Right cardiac atrium (tissue), 5 donors: ENCODE measurements around the gene POLD1. TPM values are rescaled to one million over a fixed set of nuclear protein-coding genes. Genes with fewer than 3 reads are reported as not detected.

Experiments
- ATAC-seq, 2 donors: fragments of 200-7000 bp; cut with Tn5 transposase; one replicate each; pipeline versions ENCODE4 v1.8.0 to v1.9.1; 2020; ENCODE audit warnings: moderate library complexity in 2 of 2, mild to moderate bottlenecking in 1 of 2
- DNase-seq, 3 donors: peaks; one replicate each; pipeline ENCODE4 v3.0.0-alpha.2; 2020
- H3K27ac ChIP-seq: one replicate; pipeline ENCODE4 v1.5.1; 2013; ENCODE audit warnings: mild to moderate bottlenecking, low read length, control low read depth, moderate library complexity
- H3K27me3 ChIP-seq: one replicate; pipeline ENCODE4 v1.6.1; 2013; ENCODE audit not compliant: control insufficient read depth, insufficient read depth
- H3K4me1 ChIP-seq: one replicate; pipeline ENCODE4 v1.6.1; 2013; ENCODE audit warnings: low read length; ENCODE audit not compliant: control insufficient read depth, insufficient read depth
- H3K4me3 ChIP-seq: one replicate; pipeline ENCODE4 v1.5.1; 2013; ENCODE audit warnings: low read length, control low read depth
- H3K9me3 ChIP-seq: one replicate; pipeline ENCODE4 v1.6.1; 2013; ENCODE audit warnings: low read length; ENCODE audit not compliant: control insufficient read depth
- WGBS: extraction: QIAGEN DNeasy Blood & Tissue Kit; methylation state at CpG from one replicate; pipeline ENCODE4 v1.1.7; 2013; 5-methylcytosine and 5-hydroxymethylcytosine counted together
- intact Hi-C, 4 donors: fragments of 100-400 bp; cut with DNase I; formaldehyde crosslinking; loops; one replicate each; pipeline versions ENCODE4 v1.11.0 to v1.14.0; 2022 to 2023
- polyA plus RNA-seq: library from polyadenylated mRNA; stranded (reverse); fragments of 200-250 nt; gene quantifications from one replicate; pipeline ENCODE4 v1.2.3, GENCODE V29; 2013
- total RNA-seq, 4 donors: library from RNA; stranded (reverse); fragmentation: NEBNext Ultra II Directional; extraction: Animal tissue kit (Norgen Biotek cat#: 25700); gene quantifications; one replicate each; pipeline ENCODE4 v1.2.1, GENCODE V29; 2021
- donor health status: healthy with polysubstance abuse.
- donor health status: DM: no; HTN: yes; CAD: no.
- donor health status: DM: no; HTN: no; CAD: no.
- donor health status: DM: no; HTN: yes; CAD: no; lungs with severe emphysema.
- donor health status: DM: yes; HTN: yes; CAD: no.

Gene POLD1
- total and polyA plus RNA-seq, 5 donors = 8.7 to 12.5 (median 11.2) TPM

- intact Hi-C loops = loop anchor here in 2 of 4 donors (5.0 kb wide), 2 partner anchors 46 to 51 kb away; partner anchors contain the start of gene NAPSA (in 1 of the 2)
Measured at GRCh38 chr19:50413531-50413930, 29.4 kb downstream of the POLD1 start.

GRCh38 chr19:50414864-50415660, 30.9 kb downstream of the POLD1 start:
- no peaks in the 10 kb centered on the region for H3K4me1 ChIP-seq
- ATAC-seq (peak; percentile 69 to 86), DNase-seq (peak; percentile 76 to 92 (median 89))
- 45% methylated on average over 37 of the region's 37 CpGs for WGBS
- H3K4me3 ChIP-seq = no peak overlapping the region
- H3K9me3 ChIP-seq = no peaks in the 10 kb centered on the region
- H3K27ac ChIP-seq = no peak overlapping the region
- intact Hi-C loops = loop anchor here in 2 of 4 donors (5.0 kb wide), 2 partner anchors 48 to 53 kb away; partner anchors contain the start of gene NAPSA (in 1 of the 2)
- H3K27me3 ChIP-seq = no peaks in the 10 kb centered on the region

More at GRCh38 chr19:50413531-50413930, 29.4 kb downstream of the POLD1 start:
- Histone ChIP-seq H3K27me3 (no peaks in the 10 kb centered on the region), H3K4me3 (no peak overlapping the region), H3K9me3 (no peaks in the 10 kb centered on the region), H3K4me1 (no peaks in the 10 kb centered on the region), H3K27ac (no peak overlapping the region)
- 96% methylated on average over 21 of the region's 21 CpGs for WGBS
- no peak for ATAC-seq
- DNase-seq = no peak

- no peak overlapping the region for H3K4me3 ChIP-seq
- H3K9me3 ChIP-seq = no peaks in the 10 kb centered on the region
- ATAC-seq (peak; percentile 4 to 21), DNase-seq (peak in 1 of 3 donors; percentile 73)
- H3K27ac ChIP-seq = no peak overlapping the region
- 84% methylated on average over 22 of the region's 22 CpGs for WGBS
- intact Hi-C loops = no loop called here
- H3K4me1 ChIP-seq = no peaks in the 10 kb centered on the region
- no peaks in the 10 kb centered on the region for H3K27me3 ChIP-seq
Measured at GRCh38 chr19:50415661-50416033, 31.5 kb downstream of the POLD1 start.

GRCh38 chr19:50416034-50416977, 32.2 kb downstream of the POLD1 start:
- Histone ChIP-seq H3K9me3 (no peaks in the 10 kb centered on the region), H3K4me3 (no peak overlapping the region), H3K4me1 (no peaks in the 10 kb centered on the region), H3K27me3 (no peaks in the 10 kb centered on the region), H3K27ac (no peak overlapping the region)
- ATAC-seq = no peak
- intact Hi-C loops = no loop called here
- WGBS = 89% methylated on average over 35 of the region's 35 CpGs
- peak in 1 of 3 donors; percentile 46 for DNase-seq

- no peaks in the 10 kb centered on the region for H3K27me3 ChIP-seq
- WGBS = 69% methylated on average over 42 of the region's 42 CpGs
- H3K9me3 ChIP-seq = no peaks in the 10 kb centered on the region
- H3K4me1 ChIP-seq = no peaks in the 10 kb centered on the region
- intact Hi-C loops = no loop called here
- H3K4me3 ChIP-seq = no peak overlapping the region
- ATAC-seq (no peak), DNase-seq (peak in 1 of 3 donors; percentile 39)
- H3K27ac ChIP-seq = no peak overlapping the region
Measured at GRCh38 chr19:50417111-50418081, 33.2 kb downstream of the POLD1 start.

GRCh38 chr19:50418176-50419021, 34.3 kb downstream of the POLD1 start, which contains the start of gene SPIB:
Gene SPIB (plus strand): TSS chr19:50418938. CDS start chr19:50418963, 25 bp downstream.
- intact Hi-C loops = no loop called here
- 21% methylated on average over 34 of the region's 34 CpGs for WGBS
- Histone ChIP-seq H3K4me3 (no peak within 1 kb of the TSS), H3K27ac (no peak within 1 kb of the TSS), H3K4me1 (no peaks in the 10 kb centered on the region), H3K9me3 (no peaks in the 10 kb centered on the region), H3K27me3 (no peaks in the 10 kb centered on the region)
- no peak for ATAC-seq
- peak in 1 of 3 donors; percentile 48 for DNase-seq

GRCh38 chr19:50419022-50419579, 35.0 kb downstream of the POLD1 start:
- H3K27me3 ChIP-seq = no peaks in the 10 kb centered on the region

GRCh38 chr19:50419580-50420035, 35.5 kb downstream of the POLD1 start:
- H3K4me1 ChIP-seq = no peaks in the 10 kb centered on the region
- intact Hi-C loops = no loop called here
- no peaks in the 10 kb centered on the region for H3K27me3 ChIP-seq
- no peak overlapping the region for H3K4me3 ChIP-seq
- H3K27ac ChIP-seq = no peak overlapping the region
- no peaks in the 10 kb centered on the region for H3K9me3 ChIP-seq
- ATAC-seq = no peak
- 11% methylated on average over 8 of the region's 8 CpGs for WGBS
- no peak for DNase-seq

More at GRCh38 chr19:50419022-50419579, 35.0 kb downstream of the POLD1 start:
- H3K4me1 ChIP-seq = no peaks in the 10 kb centered on the region
- no peak for DNase-seq
- no peak for ATAC-seq
- H3K4me3 ChIP-seq = no peak overlapping the region
- no peaks in the 10 kb centered on the region for H3K9me3 ChIP-seq
- H3K27ac ChIP-seq = no peak overlapping the region
- WGBS = 6% methylated on average over 14 of the region's 14 CpGs
- intact Hi-C loops = no loop called here

GRCh38 chr19:50420127-50420526, 36.0 kb downstream of the POLD1 start:
- ATAC-seq (no peak), DNase-seq (no peak)
- Histone ChIP-seq H3K4me3 (no peak overlapping the region), H3K4me1 (no peaks in the 10 kb centered on the region), H3K9me3 (no peaks in the 10 kb centered on the region), H3K27ac (no peak overlapping the region), H3K27me3 (no peaks in the 10 kb centered on the region)
- intact Hi-C loops = no loop called here
- 28% methylated on average over 3 of the region's 3 CpGs for WGBS
